Epithelial cell of esophagus (primary cell): ENCODE results near the gene ST8SIA2.

Experiments used
- DNase-seq: peaks from one replicate; pipeline ENCODE4 v3.0.0; 2010; ENCODE audit warnings: low read depth
- H3K4me3 ChIP-seq: 2 replicates; pipeline ENCODE4 v1.5.1; 2011; ENCODE audit warnings: mild to moderate bottlenecking, low read length, control low read depth
- CTCF ChIP-seq: IDR thresholded peaks from 2 replicates; pipeline ENCODE4 v1.5.1; 2011; ENCODE audit warnings: low read depth, mild to moderate bottlenecking, low read length, control low read depth, inconsistent platforms; ENCODE audit not compliant: insufficient read depth; ENCODE audit errors: missing control alignments

Gene ST8SIA2

GRCh38 chr15:92499731-92500530, 106.2 kb downstream of the ST8SIA2 start:
- no peak for DNase-seq
- TF ChIP-seq CTCF = no peak
- H3K4me3 ChIP-seq = no peak overlapping the region

- no peak overlapping the region for H3K4me3 ChIP-seq
- DNase-seq = no peak
- no peak for TF ChIP-seq CTCF
These were observed 108.7 kb downstream of the ST8SIA2 start for GRCh38 chr15:92502336-92502735.

GRCh38 chr15:92502930-92503857, 109.5 kb downstream of the ST8SIA2 start:
- no peak for TF ChIP-seq CTCF
- DNase-seq = no peak
- no peak overlapping the region for H3K4me3 ChIP-seq

- H3K4me3 ChIP-seq = no peak overlapping the region
- DNase-seq = no peak
- TF ChIP-seq CTCF = no peak
These were observed 110.2 kb downstream of the ST8SIA2 start for GRCh38 chr15:92503889-92504288.

GRCh38 chr15:92505611-92506010, 111.9 kb downstream of the ST8SIA2 start:
- no peak for DNase-seq
- TF ChIP-seq CTCF = no peak
- no peak overlapping the region for H3K4me3 ChIP-seq

GRCh38 chr15:92506506-92506905, 112.8 kb downstream of the ST8SIA2 start:
- H3K4me3 ChIP-seq = no peak overlapping the region
- no peak for DNase-seq
- no peak for TF ChIP-seq CTCF
